ENCODE measurements around the gene KDM4C.
"Not testable (repeated sequence)": the region's sequence is repeated elsewhere in the genome, so short reads cannot be mapped to it uniquely, and the experiment has no call there.

Gene KDM4C

DNA sequence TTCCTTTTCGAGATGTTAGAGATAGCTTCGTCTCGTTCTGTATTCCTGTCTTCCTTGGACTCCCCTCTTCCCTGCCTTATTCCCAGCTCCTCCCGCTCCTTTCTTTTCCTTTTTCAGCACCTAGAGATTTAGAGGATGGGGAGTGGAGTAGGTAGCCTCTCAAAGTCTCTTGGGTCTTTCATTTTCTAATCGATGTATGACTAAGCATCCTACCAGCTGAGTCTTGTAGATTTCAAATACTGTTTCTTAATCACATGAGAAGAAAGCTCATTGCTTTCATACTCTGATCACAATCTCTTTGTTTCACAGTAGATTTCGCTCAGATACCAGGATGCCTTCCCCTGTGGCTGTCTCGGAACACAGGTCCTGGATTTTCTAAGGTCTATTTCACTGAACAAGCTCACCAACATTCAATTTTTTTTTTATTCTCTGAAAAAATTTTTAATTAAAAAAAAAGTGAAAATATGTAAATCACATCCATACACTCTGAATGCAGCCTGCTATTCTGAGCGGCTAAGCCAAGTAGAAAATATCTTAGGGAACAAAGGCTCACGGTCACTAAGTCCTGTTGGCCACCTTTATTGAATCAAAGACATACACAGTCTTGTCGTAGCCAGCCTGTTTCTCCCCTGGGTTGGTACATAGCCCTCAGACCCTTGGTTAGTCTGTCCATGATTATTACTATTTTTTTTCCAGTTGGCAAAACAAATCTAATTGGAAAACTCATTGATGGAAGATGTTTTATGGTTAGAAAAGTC lies 413.8 kb downstream of the KDM4C start:
- no peak for DNase-seq (ENCODE audit: low read depth)

GRCh38 chr9:7172154-7173115 lies 414.7 kb downstream of the KDM4C start:
- no peak for DNase-seq (ENCODE audit: low read depth)

- no peak for DNase-seq (ENCODE audit: low read depth)
These were observed 415.4 kb downstream of the KDM4C start for GRCh38 chr9:7173139-7173538.

DNA sequence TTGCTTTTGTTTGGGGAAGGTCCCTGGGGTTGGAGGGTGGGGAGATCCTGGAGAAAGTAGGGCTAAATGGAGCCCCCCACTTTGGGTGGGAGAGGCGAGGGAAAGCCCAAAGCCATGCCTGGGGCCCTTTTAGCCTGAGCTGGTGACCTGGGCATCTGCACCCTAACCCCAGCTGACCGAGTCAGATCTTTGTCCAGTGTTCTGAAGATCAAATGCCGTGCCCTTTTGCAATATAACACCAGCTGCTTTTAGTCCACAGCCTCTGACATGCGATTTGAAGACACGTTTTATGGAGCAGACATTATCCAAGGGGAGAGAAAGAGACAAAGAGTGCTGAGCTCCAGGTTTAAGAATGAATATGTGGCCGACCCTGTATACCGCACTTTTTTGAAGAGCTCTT lies 416.5 kb downstream of the KDM4C start:
- DNase-seq (ENCODE audit: low read depth) = no peak

- DNase-seq (ENCODE audit: low read depth) = no peak
These were observed 417.1 kb downstream of the KDM4C start for GRCh38 chr9:7174884-7175283.

DNA sequence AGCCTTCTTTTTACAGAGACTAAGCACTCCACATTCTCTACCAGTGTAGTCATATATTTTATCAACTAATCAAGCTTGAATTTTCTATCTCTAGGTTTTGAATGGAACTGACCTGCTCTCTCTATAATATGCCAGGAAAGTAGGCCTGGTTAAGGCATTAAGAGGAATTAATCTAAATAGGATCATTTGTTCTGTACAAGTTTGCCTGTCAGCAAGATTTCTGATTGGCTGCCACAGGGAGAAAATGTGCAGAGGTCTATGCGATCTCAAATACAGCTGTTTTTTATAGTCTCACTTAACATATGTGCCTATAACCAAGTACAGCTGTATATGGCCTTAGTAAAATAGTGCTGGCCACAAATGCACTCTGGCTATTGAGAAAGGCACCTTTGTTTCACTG lies 418.8 kb downstream of the KDM4C start:
- no peak for DNase-seq (ENCODE audit: low read depth)

DNA sequence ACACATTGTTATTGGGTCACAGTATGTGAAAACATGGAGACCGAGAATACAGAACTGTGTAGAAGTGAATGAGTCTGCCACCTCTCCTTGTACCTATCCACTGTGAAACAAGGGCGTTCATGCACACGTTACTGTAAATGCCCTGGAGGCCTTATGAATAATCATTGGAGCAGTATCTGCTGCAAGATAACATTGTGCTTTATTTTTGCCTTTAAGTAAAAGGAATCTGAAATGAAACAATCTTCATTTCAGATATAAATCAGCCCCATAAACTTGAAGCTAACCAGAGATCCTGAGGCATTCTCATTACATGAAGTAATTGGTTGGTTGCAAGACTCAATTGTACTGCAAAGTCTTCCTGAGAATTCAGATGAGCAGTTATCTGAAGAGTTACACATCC lies 419.6 kb downstream of the KDM4C start:
- DNase-seq (ENCODE audit: low read depth) = no peak

DNA sequence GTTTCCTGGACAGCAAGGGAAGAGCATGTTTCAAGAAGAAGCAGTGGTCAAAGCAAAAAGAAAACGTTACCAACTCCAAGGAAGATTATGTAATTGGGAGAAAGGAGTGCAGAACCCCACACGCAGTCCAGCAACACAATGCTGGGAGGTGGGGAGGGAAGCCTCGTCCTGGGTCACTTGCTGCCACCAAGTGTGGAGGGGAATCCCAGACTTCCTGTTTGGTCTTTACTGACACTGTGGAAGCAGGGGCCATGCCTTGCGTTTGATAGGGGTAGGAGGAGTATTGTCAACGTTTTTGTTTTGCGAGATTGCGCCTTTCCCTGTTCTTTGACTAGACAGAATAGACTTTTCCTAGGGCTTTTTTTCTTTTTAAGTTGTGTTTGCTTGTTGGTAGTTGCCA lies 421.0 kb downstream of the KDM4C start:
- DNase-seq (ENCODE audit: low read depth) = no peak

GRCh38 chr9:7180247-7180646 lies 422.5 kb downstream of the KDM4C start:
- no peak for DNase-seq (ENCODE audit: low read depth)

GRCh38 chr9:7183139-7183538 lies 425.4 kb downstream of the KDM4C start:
- DNase-seq (ENCODE audit: low read depth) = not testable (repeated sequence)

GRCh38 chr9:7185612-7186011 lies 427.8 kb downstream of the KDM4C start:
- DNase-seq (ENCODE audit: low read depth) = no peak

GRCh38 chr9:7186175-7186574 lies 428.4 kb downstream of the KDM4C start:
- DNase-seq (ENCODE audit: low read depth) = no peak

GRCh38 chr9:7192266-7192665 lies 434.5 kb downstream of the KDM4C start:
- DNase-seq (ENCODE audit: low read depth) = no peak

- DNase-seq (ENCODE audit: low read depth) = no peak
These were observed 437.8 kb downstream of the KDM4C start for GRCh38 chr9:7195526-7195925.

GRCh38 chr9:7196467-7196866 lies 438.7 kb downstream of the KDM4C start:
- DNase-seq (ENCODE audit: low read depth) = no peak

DNA sequence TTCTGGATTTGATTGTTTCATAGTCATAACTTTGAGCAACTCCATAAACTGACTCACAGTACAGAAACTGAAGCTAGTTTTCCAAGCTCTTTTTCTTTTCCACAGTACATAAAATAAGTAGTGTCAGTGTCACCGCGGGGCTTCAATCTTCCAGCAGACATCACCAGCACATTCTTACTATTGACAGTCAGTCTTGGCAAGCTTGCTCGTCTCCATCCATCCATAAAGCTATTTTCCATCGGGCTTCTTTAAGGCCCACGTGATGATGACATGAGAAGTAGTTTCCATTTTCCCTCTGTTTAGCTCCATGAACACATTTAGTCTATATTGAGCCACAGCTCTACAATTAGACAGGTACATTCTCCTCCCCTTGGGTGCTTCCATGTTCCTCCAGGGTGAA lies 443.4 kb downstream of the KDM4C start:
- DNase-seq (ENCODE audit: low read depth) = no peak

GRCh38 chr9:7205806-7206205 lies 448.0 kb downstream of the KDM4C start:
- DNase-seq (ENCODE audit: low read depth) = no peak

- no peak for DNase-seq (ENCODE audit: low read depth)
These were observed 448.5 kb downstream of the KDM4C start for GRCh38 chr9:7206221-7206758.

- no peak for DNase-seq (ENCODE audit: low read depth)
These were observed 451.4 kb downstream of the KDM4C start for GRCh38 chr9:7209016-7209715.

- DNase-seq (ENCODE audit: low read depth) = no peak
These were observed 452.2 kb downstream of the KDM4C start for GRCh38 chr9:7209990-7210389.

DNA sequence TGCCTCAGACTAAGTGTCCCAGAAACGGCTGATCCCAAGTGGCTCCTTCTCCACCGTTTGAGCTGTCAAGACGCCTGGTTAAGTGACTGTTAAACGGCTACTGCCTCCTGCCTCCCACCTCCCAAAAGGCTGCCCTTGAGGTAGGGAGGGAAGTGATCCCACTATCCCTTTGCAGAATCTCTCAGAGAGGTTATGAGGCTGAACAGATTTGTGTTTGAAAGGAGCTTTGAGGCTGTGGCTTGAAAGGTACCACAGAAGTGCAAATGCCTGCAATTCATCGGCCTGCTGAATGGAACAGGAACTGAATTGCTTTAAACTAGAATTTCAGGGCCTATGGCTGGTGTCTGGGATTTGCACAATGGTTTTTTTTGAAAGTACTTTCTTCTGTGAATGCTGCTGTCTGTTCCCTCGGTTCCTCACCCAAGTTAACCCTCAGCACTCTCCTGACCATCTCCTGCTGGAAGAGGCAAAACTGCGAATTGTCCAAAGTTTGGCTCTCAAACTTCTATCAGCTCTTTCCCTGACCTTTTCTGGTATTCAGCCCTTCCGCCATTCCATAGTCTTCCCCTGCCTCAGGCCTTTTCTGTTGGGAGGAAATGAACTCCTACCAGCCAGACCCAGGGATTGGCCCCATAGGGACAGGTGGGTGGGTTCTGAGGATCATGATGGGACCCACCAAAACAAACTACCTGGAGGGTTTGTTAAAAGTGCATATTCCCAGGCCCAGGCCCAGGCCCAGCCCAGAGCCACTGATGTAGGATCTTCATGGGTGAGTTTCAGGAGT lies 453.3 kb downstream of the KDM4C start:
- no peak for DNase-seq (ENCODE audit: low read depth)
